ENCODE results near the gene MOCS3. TPM values are rescaled to one million over a fixed set of nuclear protein-coding genes. Genes with fewer than 3 reads are reported as not detected.

Gene MOCS3
- total and polyA plus RNA-seq, 2 of the 13 experiments (the other 11 are each of a cell fraction or from before 2014, with no cell fraction given), result 3.7 to 8.4 TPM

DNA sequence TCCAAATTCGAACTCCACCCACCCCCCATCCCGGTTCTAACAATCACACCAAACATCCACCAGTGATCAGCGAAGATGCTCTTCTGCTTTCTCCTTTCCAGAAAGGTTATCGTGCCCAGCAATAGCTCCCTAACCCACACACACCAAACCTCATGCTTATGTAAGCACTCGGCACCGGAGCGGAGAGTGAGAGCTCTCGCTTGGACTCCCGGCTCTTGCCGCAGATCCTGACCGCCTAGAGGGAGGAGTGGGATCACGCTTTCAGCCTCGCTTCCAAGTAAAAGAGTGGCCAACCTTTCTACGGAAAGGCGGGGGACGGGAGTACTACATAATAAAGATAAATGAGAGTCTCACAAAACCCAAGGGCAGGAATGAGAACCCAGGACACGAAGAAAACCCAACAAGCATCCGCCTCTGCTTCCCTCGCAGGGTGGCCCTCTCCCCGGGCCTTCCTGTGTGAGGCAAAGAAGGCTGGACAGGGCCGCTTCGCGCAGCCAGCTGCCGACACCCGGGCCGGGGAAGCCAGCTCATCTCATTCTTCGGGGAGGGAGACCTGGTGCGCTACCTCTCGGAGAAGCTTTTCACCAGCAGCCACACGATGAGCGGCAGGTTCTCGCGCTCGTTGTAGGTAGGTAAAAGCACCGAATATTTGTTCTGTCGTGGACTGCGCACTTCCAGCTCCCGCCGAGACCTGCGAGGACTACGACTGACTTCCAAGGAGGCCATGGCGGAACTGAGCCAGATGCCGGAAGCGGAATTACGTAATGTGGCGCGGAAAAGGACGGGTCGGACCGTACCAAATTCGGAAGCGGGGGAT is 612 bp upstream of the MOCS3 start, which contains the start of gene DPM1 (continued):
- TF ChIP-seq, protein P1, sequence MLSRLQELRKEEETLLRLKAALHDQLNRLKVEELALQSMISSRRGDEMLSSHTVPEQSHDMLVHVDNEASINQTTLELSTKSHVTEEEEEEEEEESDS (CRISPR knock-in tag; IDR thresholded peaks at IDR 0.05; ENCODE audit: borderline replicate concordance), result no peak
- TF ChIP-seq ZNF792 (CRISPR knock-in tag; IDR thresholded peaks at IDR 0.05), result peak; percentile 51; the same call in 1 of the 2 replicates
- peak; percentile 52; the same call in 1 of the 2 replicates for TF ChIP-seq ZNF550 (CRISPR knock-in tag; IDR thresholded peaks at IDR 0.05; ENCODE audit: borderline replicate concordance)
- TF ChIP-seq MXI1 (IDR thresholded peaks at IDR 0.05; ENCODE audit: borderline replicate concordance, low read depth, low read length), result no peak
- TF ChIP-seq FOXM1 (CRISPR knock-in tag; IDR thresholded peaks at IDR 0.05), result no peak
- TF ChIP-seq KDM1A (CRISPR knock-in tag; IDR thresholded peaks at IDR 0.05), result no peak
- TF ChIP-seq ZNF468 (CRISPR knock-in tag; IDR thresholded peaks at IDR 0.05), result no peak
- peak; percentile 36; the same call in 1 of the 2 replicates for TF ChIP-seq GATAD2A (CRISPR knock-in tag; IDR thresholded peaks at IDR 0.05)
- TF ChIP-seq ZNF431 (CRISPR knock-in tag; IDR thresholded peaks at IDR 0.05; ENCODE audit: borderline replicate concordance, low read depth), result peak; percentile 84; the same call in 1 of the 2 replicates
- no peak for TF ChIP-seq ZNF644 (CRISPR knock-in tag; IDR thresholded peaks at IDR 0.05; ENCODE audit: low read depth)
- TF ChIP-seq, protein P2, sequence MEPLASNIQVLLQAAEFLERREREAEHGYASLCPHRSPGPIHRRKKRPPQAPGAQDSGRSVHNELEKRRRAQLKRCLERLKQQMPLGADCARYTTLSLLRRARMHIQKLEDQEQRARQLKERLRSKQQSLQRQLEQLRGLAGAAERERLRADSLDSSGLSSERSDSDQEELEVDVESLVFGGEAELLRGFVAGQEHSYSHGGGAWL (CRISPR knock-in tag; IDR thresholded peaks at IDR 0.05), result peak; percentile 95
- no peak for TF ChIP-seq ZFP62 (CRISPR knock-in tag; IDR thresholded peaks at IDR 0.05)
- TF ChIP-seq, protein P3, sequence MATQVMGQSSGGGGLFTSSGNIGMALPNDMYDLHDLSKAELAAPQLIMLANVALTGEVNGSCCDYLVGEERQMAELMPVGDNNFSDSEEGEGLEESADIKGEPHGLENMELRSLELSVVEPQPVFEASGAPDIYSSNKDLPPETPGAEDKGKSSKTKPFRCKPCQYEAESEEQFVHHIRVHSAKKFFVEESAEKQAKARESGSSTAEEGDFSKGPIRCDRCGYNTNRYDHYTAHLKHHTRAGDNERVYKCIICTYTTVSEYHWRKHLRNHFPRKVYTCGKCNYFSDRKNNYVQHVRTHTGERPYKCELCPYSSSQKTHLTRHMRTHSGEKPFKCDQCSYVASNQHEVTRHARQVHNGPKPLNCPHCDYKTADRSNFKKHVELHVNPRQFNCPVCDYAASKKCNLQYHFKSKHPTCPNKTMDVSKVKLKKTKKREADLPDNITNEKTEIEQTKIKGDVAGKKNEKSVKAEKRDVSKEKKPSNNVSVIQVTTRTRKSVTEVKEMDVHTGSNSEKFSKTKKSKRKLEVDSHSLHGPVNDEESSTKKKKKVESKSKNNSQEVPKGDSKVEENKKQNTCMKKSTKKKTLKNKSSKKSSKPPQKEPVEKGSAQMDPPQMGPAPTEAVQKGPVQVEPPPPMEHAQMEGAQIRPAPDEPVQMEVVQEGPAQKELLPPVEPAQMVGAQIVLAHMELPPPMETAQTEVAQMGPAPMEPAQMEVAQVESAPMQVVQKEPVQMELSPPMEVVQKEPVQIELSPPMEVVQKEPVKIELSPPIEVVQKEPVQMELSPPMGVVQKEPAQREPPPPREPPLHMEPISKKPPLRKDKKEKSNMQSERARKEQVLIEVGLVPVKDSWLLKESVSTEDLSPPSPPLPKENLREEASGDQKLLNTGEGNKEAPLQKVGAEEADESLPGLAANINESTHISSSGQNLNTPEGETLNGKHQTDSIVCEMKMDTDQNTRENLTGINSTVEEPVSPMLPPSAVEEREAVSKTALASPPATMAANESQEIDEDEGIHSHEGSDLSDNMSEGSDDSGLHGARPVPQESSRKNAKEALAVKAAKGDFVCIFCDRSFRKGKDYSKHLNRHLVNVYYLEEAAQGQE (IDR thresholded peaks at IDR 0.05; ENCODE audit: borderline replicate concordance in 1 of 2, low read depth in 1 of 2, low read length in 2 of 2), result peak in 1 of 2 experiments; percentile 86; a peak in 3 of 4 replicates
- peak; percentile 96 for TF ChIP-seq KMT2A (CRISPR knock-in tag; IDR thresholded peaks at IDR 0.05)
- TF ChIP-seq, protein P4, sequence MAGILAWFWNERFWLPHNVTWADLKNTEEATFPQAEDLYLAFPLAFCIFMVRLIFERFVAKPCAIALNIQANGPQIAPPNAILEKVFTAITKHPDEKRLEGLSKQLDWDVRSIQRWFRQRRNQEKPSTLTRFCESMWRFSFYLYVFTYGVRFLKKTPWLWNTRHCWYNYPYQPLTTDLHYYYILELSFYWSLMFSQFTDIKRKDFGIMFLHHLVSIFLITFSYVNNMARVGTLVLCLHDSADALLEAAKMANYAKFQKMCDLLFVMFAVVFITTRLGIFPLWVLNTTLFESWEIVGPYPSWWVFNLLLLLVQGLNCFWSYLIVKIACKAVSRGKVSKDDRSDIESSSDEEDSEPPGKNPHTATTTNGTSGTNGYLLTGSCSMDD (CRISPR knock-in tag; IDR thresholded peaks at IDR 0.05), result no peak
- TF ChIP-seq, protein P5, sequence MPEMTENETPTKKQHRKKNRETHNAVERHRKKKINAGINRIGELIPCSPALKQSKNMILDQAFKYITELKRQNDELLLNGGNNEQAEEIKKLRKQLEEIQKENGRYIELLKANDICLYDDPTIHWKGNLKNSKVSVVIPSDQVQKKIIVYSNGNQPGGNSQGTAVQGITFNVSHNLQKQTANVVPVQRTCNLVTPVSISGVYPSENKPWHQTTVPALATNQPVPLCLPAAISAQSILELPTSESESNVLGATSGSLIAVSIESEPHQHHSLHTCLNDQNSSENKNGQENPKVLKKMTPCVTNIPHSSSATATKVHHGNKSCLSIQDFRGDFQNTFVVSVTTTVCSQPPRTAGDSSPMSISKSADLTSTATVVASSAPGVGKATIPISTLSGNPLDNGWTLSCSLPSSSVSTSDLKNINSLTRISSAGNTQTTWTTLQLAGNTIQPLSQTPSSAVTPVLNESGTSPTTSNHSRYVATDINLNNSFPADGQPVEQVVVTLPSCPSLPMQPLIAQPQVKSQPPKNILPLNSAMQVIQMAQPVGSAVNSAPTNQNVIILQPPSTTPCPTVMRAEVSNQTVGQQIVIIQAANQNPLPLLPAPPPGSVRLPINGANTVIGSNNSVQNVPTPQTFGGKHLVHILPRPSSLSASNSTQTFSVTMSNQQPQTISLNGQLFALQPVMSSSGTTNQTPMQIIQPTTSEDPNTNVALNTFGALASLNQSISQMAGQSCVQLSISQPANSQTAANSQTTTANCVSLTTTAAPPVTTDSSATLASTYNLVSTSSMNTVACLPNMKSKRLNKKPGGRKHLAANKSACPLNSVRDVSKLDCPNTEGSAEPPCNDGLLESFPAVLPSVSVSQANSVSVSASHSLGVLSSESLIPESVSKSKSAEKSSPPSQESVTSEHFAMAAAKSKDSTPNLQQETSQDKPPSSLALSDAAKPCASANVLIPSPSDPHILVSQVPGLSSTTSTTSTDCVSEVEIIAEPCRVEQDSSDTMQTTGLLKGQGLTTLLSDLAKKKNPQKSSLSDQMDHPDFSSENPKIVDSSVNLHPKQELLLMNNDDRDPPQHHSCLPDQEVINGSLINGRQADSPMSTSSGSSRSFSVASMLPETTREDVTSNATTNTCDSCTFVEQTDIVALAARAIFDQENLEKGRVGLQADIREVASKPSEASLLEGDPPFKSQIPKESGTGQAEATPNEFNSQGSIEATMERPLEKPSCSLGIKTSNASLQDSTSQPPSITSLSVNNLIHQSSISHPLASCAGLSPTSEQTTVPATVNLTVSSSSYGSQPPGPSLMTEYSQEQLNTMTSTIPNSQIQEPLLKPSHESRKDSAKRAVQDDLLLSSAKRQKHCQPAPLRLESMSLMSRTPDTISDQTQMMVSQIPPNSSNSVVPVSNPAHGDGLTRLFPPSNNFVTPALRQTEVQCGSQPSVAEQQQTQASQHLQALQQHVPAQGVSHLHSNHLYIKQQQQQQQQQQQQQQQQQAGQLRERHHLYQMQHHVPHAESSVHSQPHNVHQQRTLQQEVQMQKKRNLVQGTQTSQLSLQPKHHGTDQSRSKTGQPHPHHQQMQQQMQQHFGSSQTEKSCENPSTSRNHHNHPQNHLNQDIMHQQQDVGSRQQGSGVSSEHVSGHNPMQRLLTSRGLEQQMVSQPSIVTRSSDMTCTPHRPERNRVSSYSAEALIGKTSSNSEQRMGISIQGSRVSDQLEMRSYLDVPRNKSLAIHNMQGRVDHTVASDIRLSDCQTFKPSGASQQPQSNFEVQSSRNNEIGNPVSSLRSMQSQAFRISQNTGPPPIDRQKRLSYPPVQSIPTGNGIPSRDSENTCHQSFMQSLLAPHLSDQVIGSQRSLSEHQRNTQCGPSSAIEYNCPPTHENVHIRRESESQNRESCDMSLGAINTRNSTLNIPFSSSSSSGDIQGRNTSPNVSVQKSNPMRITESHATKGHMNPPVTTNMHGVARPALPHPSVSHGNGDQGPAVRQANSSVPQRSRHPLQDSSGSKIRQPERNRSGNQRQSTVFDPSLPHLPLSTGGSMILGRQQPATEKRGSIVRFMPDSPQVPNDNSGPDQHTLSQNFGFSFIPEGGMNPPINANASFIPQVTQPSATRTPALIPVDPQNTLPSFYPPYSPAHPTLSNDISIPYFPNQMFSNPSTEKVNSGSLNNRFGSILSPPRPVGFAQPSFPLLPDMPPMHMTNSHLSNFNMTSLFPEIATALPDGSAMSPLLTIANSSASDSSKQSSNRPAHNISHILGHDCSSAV (CRISPR knock-in tag; IDR thresholded peaks at IDR 0.05; ENCODE audit: borderline replicate concordance), result peak; percentile 36; the same call in 1 of the 2 replicates

Data from HepG2 (cell line).